Activated CD8-positive, alpha-beta T cell treated with anti-CD3 and anti-CD28 coated beads for 36 hours (primary cell): ENCODE measurements around the gene MEGF10. TPM values are rescaled to one million over a fixed set of nuclear protein-coding genes. Genes with fewer than 3 reads are reported as not detected.
"Not testable (repeated sequence)": the region's sequence is repeated elsewhere in the genome, so short reads cannot be mapped to it uniquely, and the experiment has no call there.

ENCODE experiments used
- ATAC-seq: fragments of 200-7000 bp; cut with Tn5 transposase; one replicate; pipeline ENCODE4 v1.10.0; 2021; ENCODE audit warnings: mild to moderate bottlenecking, moderate library complexity
- CTCF ChIA-PET: fragments of 350-600 bp; sonication (Branson Sonifier 250); formaldehyde crosslinking; loops from one replicate; lab custom pipeline; 2021; ENCODE audit warnings: antibody characterized with exemption; lab: Charles Lee
- POLR2A ChIA-PET: fragments of 350-600 bp; sonication (Branson Sonifier 250); formaldehyde crosslinking; loops from one replicate; lab custom pipeline; 2021; ENCODE audit warnings: antibody characterized with exemption; lab: Charles Lee
- DNase-seq: peaks from one replicate; pipeline ENCODE4 v3.0.0-alpha.2; 2020
- H3K27ac Mint-ChIP-seq: one replicate; pipeline ENCODE4 v1.8.0; 2021; ENCODE audit warnings: mild to moderate bottlenecking, mixed read lengths
- H3K27me3 Mint-ChIP-seq: one replicate; pipeline ENCODE4 v1.8.0; 2021; ENCODE audit warnings: mixed read lengths
- H3K36me3 Mint-ChIP-seq: one replicate; pipeline ENCODE4 v1.8.0; 2021; ENCODE audit warnings: low read depth, mixed read lengths
- H3K4me1 Mint-ChIP-seq: one replicate; pipeline ENCODE4 v1.8.0; 2021; ENCODE audit warnings: low read depth, mixed read lengths
- H3K4me3 Mint-ChIP-seq: one replicate; pipeline ENCODE4 v1.8.0; 2021; ENCODE audit warnings: mild to moderate bottlenecking, moderate library complexity, mixed read lengths
- H3K9me3 Mint-ChIP-seq: one replicate; pipeline ENCODE4 v1.8.0; 2021; ENCODE audit warnings: mixed read lengths
- CTCF ChIP-seq: fragments of 200-600 bp; IDR thresholded peaks from one replicate; pipeline ENCODE4 v1.8.0; 2022; ENCODE audit warnings: antibody characterized with exemption, mild to moderate bottlenecking
- intact Hi-C: fragments of 100-400 bp; cut with micrococcal nuclease; formaldehyde crosslinking; loops from one replicate; pipeline ENCODE4 v1.10.0; 2022
- total RNA-seq, 2 experiments: library from RNA; stranded (reverse); gene quantifications; one replicate each; pipeline ENCODE4 v1.2.3, GENCODE V29; 2021

The MEGF10 gene
- total RNA-seq, 2 experiments from 2014 or later: not detected

- Mint-ChIP-seq H3K4me3 (no peak overlapping the region), H3K27me3 (peaks cover 52% of the 10 kb centered on the region), H3K36me3 (no peaks in the 10 kb centered on the region), H3K4me1 (peaks cover 11% of the 10 kb centered on the region), H3K9me3 (peaks cover 3% of the 10 kb centered on the region), H3K27ac (no peak overlapping the region)
- ChIA-PET CTCF (interaction anchor here (1.4 to 2.9 kb wide), 2 partner anchors 20 to 200 kb away, joined by 6 to 7 read pairs; no protein-coding TSS in a partner anchor), POLR2A (no interaction called here)
- DNase-seq: no peak
- intact Hi-C loops: loop anchor here (5.0 kb wide), 1 partner anchor 149 kb away; no protein-coding TSS in a partner anchor
- ATAC-seq: no peak
- TF ChIP-seq CTCF: no peak
Measured at GRCh38 chr5:127293373-127293772, 2.8 kb downstream of the MEGF10 start.

- POLR2A ChIA-PET: no interaction called here
- CTCF ChIA-PET: interaction anchor here (2.9 kb wide), 1 partner anchor 19 kb away, joined by 7 read pairs; no protein-coding TSS in a partner anchor
- ATAC-seq (no peak), DNase-seq (no peak)
- Mint-ChIP-seq H3K36me3 (no peaks in the 10 kb centered on the region), H3K9me3 (no peaks in the 10 kb centered on the region), H3K27me3 (peaks cover 39% of the 10 kb centered on the region), H3K4me1 (peaks cover 11% of the 10 kb centered on the region), H3K27ac (no peak overlapping the region), H3K4me3 (no peak overlapping the region)
- no peak for TF ChIP-seq CTCF
- intact Hi-C loops: loop anchor here (5.0 kb wide), 1 partner anchor 147 kb away; no protein-coding TSS in a partner anchor
Measured at GRCh38 chr5:127294829-127295228, 4.2 kb downstream of the MEGF10 start.

- Mint-ChIP-seq H3K4me3 (no peak overlapping the region), H3K27ac (no peak overlapping the region), H3K9me3 (no peaks in the 10 kb centered on the region), H3K4me1 (peaks cover 7% of the 10 kb centered on the region), H3K36me3 (no peaks in the 10 kb centered on the region), H3K27me3 (peaks cover 34% of the 10 kb centered on the region)
- no peak for DNase-seq
- TF ChIP-seq CTCF: no peak
- ChIA-PET POLR2A (no interaction called here), CTCF (interaction anchor here (2.9 kb wide), 1 partner anchor 18 kb away, joined by 7 read pairs; no protein-coding TSS in a partner anchor)
- intact Hi-C loops: no loop called here
- ATAC-seq: no peak
Measured at GRCh38 chr5:127295454-127295853, 4.9 kb downstream of the MEGF10 start.

GRCh38 chr5:127296321-127296720 is 5.7 kb downstream of the MEGF10 start:
- Mint-ChIP-seq H3K27ac (no peak overlapping the region), H3K9me3 (no peaks in the 10 kb centered on the region), H3K4me3 (no peak overlapping the region), H3K36me3 (no peaks in the 10 kb centered on the region), H3K4me1 (no peaks in the 10 kb centered on the region), H3K27me3 (peaks cover 28% of the 10 kb centered on the region)
- POLR2A ChIA-PET: no interaction called here
- ATAC-seq (no peak), DNase-seq (no peak)
- CTCF ChIA-PET: interaction anchor here (2.9 kb wide), 1 partner anchor 17 kb away, joined by 7 read pairs; no protein-coding TSS in a partner anchor
- intact Hi-C loops: no loop called here
- TF ChIP-seq CTCF: no peak

GRCh38 chr5:127296894-127297293 is 6.3 kb downstream of the MEGF10 start:
- H3K9me3 Mint-ChIP-seq, H3K4me3 Mint-ChIP-seq, CTCF ChIA-PET, H3K27ac Mint-ChIP-seq, intact Hi-C loops, H3K4me1 Mint-ChIP-seq, POLR2A ChIA-PET, ATAC-seq, H3K36me3 Mint-ChIP-seq, DNase-seq: not testable (repeated sequence)
- H3K27me3 Mint-ChIP-seq: peaks cover 22% of the 10 kb centered on the region
